CD4-positive, alpha-beta T cell treated with Interleukin-4 for 4 hours (primary cell): ENCODE data around the gene C6orf118.

Experiments
- DNase-seq: peaks from one replicate; pipeline ENCODE4 v3.0.0-alpha.2; 2020

C6orf118 gene

GRCh38 chr6:165243801-165244200, 65.6 kb downstream of the C6orf118 start:
- DNase-seq: no peak

- DNase-seq: no peak
Observed at GRCh38 chr6:165236326-165236725, 73.1 kb downstream of the C6orf118 start.

- DNase-seq: no peak
Observed at GRCh38 chr6:165232731-165233488, 76.5 kb downstream of the C6orf118 start.

- DNase-seq: no peak
Observed at GRCh38 chr6:165231581-165232561, 77.5 kb downstream of the C6orf118 start.

GRCh38 chr6:165231177-165231576, 78.2 kb downstream of the C6orf118 start:
- no peak for DNase-seq
